Endothelial cell of umbilical vein (primary cell): ENCODE measurements around the gene CSF3. TPM values are rescaled to one million over a fixed set of nuclear protein-coding genes. Genes with fewer than 3 reads are reported as not detected.

Source experiments
- BruUV-seq: library from RNA; stranded (reverse); fragments of 400-500 nt; replicated peaks from 2 replicates; lab custom pipeline; 2021; lab: Mats Ljungman, UMichigan
- CTCF ChIA-PET: fragments of 300-600, 350-600 bp; sonication (Branson Sonifier 250); formaldehyde crosslinking; loops from one replicate; lab custom pipeline; 2021; ENCODE audit warnings: antibody characterized with exemption, inconsistent platforms; lab: Charles Lee
- POLR2A ChIA-PET: fragments of 300-600, 350-600 bp; sonication (Branson Sonifier 250); formaldehyde crosslinking; loops from one replicate; lab custom pipeline; 2021; ENCODE audit warnings: antibody characterized with exemption, inconsistent platforms; lab: Charles Lee
- DNase-seq: peaks from one replicate; pipeline ENCODE4 v3.0.0-alpha.2; 2011; ENCODE audit warnings: low read depth, low spot score
- FAIRE-seq: peaks from 2 replicates; lab custom pipeline; 2011; peaks lifted over from hg19 to GRCh38; lab: Jason Lieb, UNC
- H2AFZ ChIP-seq: 2 replicates; pipeline ENCODE4 v1.6.0; 2012; ENCODE audit warnings: low read depth, low read length, control low read depth, inconsistent platforms
- H3K27ac ChIP-seq: 2 replicates; pipeline ENCODE4 v1.5.1; 2011; ENCODE audit warnings: low read depth, mild to moderate bottlenecking, control low read depth, low read length, moderate library complexity; ENCODE audit not compliant: insufficient read depth
- H3K27me3 ChIP-seq, 2 experiments: 2 replicates each; pipeline versions ENCODE4 v1.6.0 to v1.6.1; 2011; ENCODE audit warnings: low read length in 2 of 2, mixed read lengths in 1 of 2; ENCODE audit not compliant: control insufficient read depth in 2 of 2, insufficient read depth in 2 of 2
- H3K36me3 ChIP-seq, 2 experiments: 2 replicates in 1 of 2; 3 replicates in 1 of 2; pipeline ENCODE4 v1.5.1; 2011; ENCODE audit warnings: low read length in 2 of 2, mild to moderate bottlenecking in 1 of 2, moderate library complexity in 1 of 2; ENCODE audit not compliant: control insufficient read depth in 2 of 2, insufficient read depth in 2 of 2; ENCODE audit errors: extremely low read depth in 1 of 2
- H3K4me1 ChIP-seq: 3 replicates; pipeline ENCODE4 v1.5.1; 2011; ENCODE audit warnings: mild to moderate bottlenecking, low read length; ENCODE audit not compliant: control insufficient read depth, insufficient read depth; ENCODE audit errors: extremely low read depth
- H3K4me2 ChIP-seq: 2 replicates; pipeline ENCODE4 v1.6.1; 2011; ENCODE audit warnings: low read length, control low read depth, mixed read lengths; ENCODE audit not compliant: insufficient read depth
- H3K4me3 ChIP-seq, 3 experiments: fragments of 200-600 bp in 1 of 3; sonication (generic), shearing (Covaris generic) in 1 of 3; replicated peaks in 1 of 3; 2 replicates each; pipeline ENCODE4 v1.5.1; 2011 to 2016; ENCODE audit warnings: control low read depth in 3 of 3, low read length in 3 of 3, mild to moderate bottlenecking in 2 of 3, inconsistent platforms in 1 of 3, low read depth in 1 of 3, moderate library complexity in 1 of 3; ENCODE audit not compliant: insufficient read depth in 1 of 3
- H3K79me2 ChIP-seq: 2 replicates; pipeline ENCODE4 v1.6.0; 2012; ENCODE audit warnings: low read length, inconsistent platforms; ENCODE audit not compliant: control insufficient read depth, insufficient read depth
- H3K9ac ChIP-seq: replicated peaks from 2 replicates; pipeline ENCODE3; 2011; ENCODE audit warnings: low read length, control low read depth; ENCODE audit not compliant: insufficient read depth; ENCODE audit errors: extremely low read depth
- H3K9me1 ChIP-seq: replicated peaks from 3 replicates; pipeline ENCODE4 v1.6.0; 2011; ENCODE audit warnings: mild to moderate bottlenecking, low read length; ENCODE audit not compliant: control insufficient read depth, insufficient read depth; ENCODE audit errors: extremely low read depth
- H3K9me3 ChIP-seq: replicated peaks from 2 replicates; pipeline ENCODE4 v1.5.1; 2012; ENCODE audit warnings: low read length, inconsistent platforms; ENCODE audit not compliant: control insufficient read depth, insufficient read depth
- H4K20me1 ChIP-seq: replicated peaks from 2 replicates; pipeline ENCODE3; 2011; ENCODE audit warnings: mild to moderate bottlenecking, low read length; ENCODE audit not compliant: control insufficient read depth, insufficient read depth; ENCODE audit errors: extremely low read depth
- EZH2 ChIP-seq: IDR thresholded peaks from 2 replicates; pipeline ENCODE4 v1.6.1; 2012; ENCODE audit warnings: borderline replicate concordance, low read depth, mild to moderate bottlenecking, moderate library complexity, low read length, inconsistent platforms; ENCODE audit not compliant: severe bottlenecking
- FOS ChIP-seq: IDR thresholded peaks from 2 replicates; pipeline ENCODE4 v1.6.1; 2011; ENCODE audit warnings: mild to moderate bottlenecking, low read length, moderate library complexity, borderline replicate concordance; ENCODE audit not compliant: insufficient read depth
- GATA2 ChIP-seq: IDR thresholded peaks from 2 replicates; pipeline ENCODE4 v1.7.0; 2011; ENCODE audit warnings: low read depth, mild to moderate bottlenecking, moderate library complexity, mixed read lengths, low read length; ENCODE audit not compliant: insufficient read length, insufficient read depth
- JUN ChIP-seq: IDR thresholded peaks from 2 replicates; pipeline ENCODE4 v1.6.1; 2011; ENCODE audit warnings: borderline replicate concordance, low read depth; ENCODE audit not compliant: insufficient read length, insufficient read depth
- MYC ChIP-seq: IDR thresholded peaks from one replicate; pipeline ENCODE4 v1.6.1; 2011; ENCODE audit warnings: mild to moderate bottlenecking, low read depth, low read length
- POLR2A ChIP-seq: IDR thresholded peaks from 2 replicates; pipeline ENCODE4 v1.6.1; 2012; ENCODE audit warnings: low read depth, mild to moderate bottlenecking, control low read depth, low read length
- POLR2AphosphoS5 ChIP-seq: IDR thresholded peaks from 2 replicates; pipeline ENCODE4 v1.6.1; 2012; ENCODE audit warnings: low read depth, mild to moderate bottlenecking, control low read depth, low read length, moderate library complexity; ENCODE audit not compliant: insufficient read depth
- dilution Hi-C: fragments of 300-500 bp; cut with MboI; formaldehyde crosslinking; loops from one replicate; pipeline ENCODE4 v1.15.0; 2019; ENCODE audit warnings: low sequenced_read_pairs; ENCODE audit not compliant: extremely low pct_ligation_motif_present
- intact Hi-C: fragments of 100-400 bp; cut with micrococcal nuclease; formaldehyde crosslinking; loops from one replicate; pipeline ENCODE4 v1.10.0; 2022
- polyA plus RNA-seq, 4 experiments: library from polyadenylated mRNA; depleted of rRNA in 3 of 4; stranded (reverse) in 3 of 4; unstranded in 1 of 4; fragments of >200 nt; gene quantifications; 2 replicates each; pipeline versions ENCODE4 v1.2.1 to v1.2.3, GENCODE V29; 2011 to 2012; ENCODE audit warnings: missing spikeins in 1 of 4
- total RNA-seq: library from RNA; stranded (reverse); gene quantifications from 2 replicates; pipeline ENCODE4 v1.2.3, GENCODE V29; 2021
- TF ChIP-seq, protein P1 (sequence below): IDR thresholded peaks from 2 replicates; pipeline ENCODE4 v1.6.1; 2011; ENCODE audit not compliant: insufficient read depth, insufficient read length
- TF ChIP-seq, protein P2 (sequence below), 2 donors: IDR thresholded peaks; 1 replicate in 1 of 2; 2 replicates in 1 of 2; pipeline ENCODE4 v1.5.1; 2011; ENCODE audit warnings: low read length in 2 of 2, mild to moderate bottlenecking in 2 of 2, moderate library complexity in 2 of 2, control low read depth in 1 of 2, inconsistent platforms in 1 of 2, low read depth in 1 of 2; ENCODE audit not compliant: insufficient read depth in 1 of 2; ENCODE audit errors: extremely low read depth in 1 of 2

Gene CSF3
- total and polyA plus RNA-seq, 2 donors (not counting 3 experiments of a cell fraction or from before 2014, with no cell fraction given) = 1.0 to 2.9 TPM

DNA sequence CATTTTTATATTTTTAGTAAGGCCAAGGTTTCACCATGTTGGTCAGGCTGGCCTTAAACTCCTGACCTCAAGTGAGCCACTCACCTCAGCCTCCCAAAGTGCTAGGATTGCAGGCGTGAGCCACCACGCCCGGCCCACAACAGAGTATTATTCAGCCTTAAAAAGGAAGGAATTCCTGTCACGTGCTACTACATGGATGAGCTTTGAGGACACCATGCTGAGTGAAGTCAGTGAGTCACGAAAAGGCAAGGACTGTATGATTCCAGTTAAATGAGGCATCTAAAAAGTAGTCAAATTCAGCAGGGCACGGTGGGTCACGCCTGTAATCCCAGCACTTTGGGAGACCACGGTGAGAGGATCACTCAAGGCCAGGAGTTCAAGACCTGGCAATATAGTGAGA lies 9.7 kb downstream of the CSF3 start:
- Histone ChIP-seq H3K9me3 (no peaks in the 10 kb centered on the region), H3K36me3 (peaks cover 3 to 31% of the 10 kb centered on the region in 2 experiments), H3K27ac (peak overlapping the region; percentile 99), H3K4me2 (no peak overlapping the region), H4K20me1 (no peaks in the 10 kb centered on the region), H2AFZ (no peak overlapping the region), H3K4me3 (no peak overlapping the region), H3K9me1 (no peaks in the 10 kb centered on the region), H3K9ac (no peak overlapping the region), H3K79me2 (peaks cover 3% of the 10 kb centered on the region), H3K27me3 (no peaks in the 10 kb centered on the region), H3K4me1 (peaks cover 68% of the 10 kb centered on the region)
- FAIRE-seq (no peak), DNase-seq (no peak)
- dilution Hi-C loops (no loop called here), intact Hi-C loops (no loop called here)
- BruUV-seq = no TSS peak
- ChIA-PET POLR2A (no interaction called here), CTCF (interaction anchor here (0.9 to 5.5 kb wide), 2 partner anchors 11 to 143 kb away, joined by 3 to 246 read pairs; partner anchors contain the start of gene CSF3)
- TF ChIP-seq GATA2 = no peak
- TF ChIP-seq FOS = no peak
- no peak for TF ChIP-seq POLR2A
- no peak for TF ChIP-seq EZH2
- TF ChIP-seq JUN = no peak
- no peak for TF ChIP-seq POLR2AphosphoS5
- TF ChIP-seq MYC = no peak

DNA sequence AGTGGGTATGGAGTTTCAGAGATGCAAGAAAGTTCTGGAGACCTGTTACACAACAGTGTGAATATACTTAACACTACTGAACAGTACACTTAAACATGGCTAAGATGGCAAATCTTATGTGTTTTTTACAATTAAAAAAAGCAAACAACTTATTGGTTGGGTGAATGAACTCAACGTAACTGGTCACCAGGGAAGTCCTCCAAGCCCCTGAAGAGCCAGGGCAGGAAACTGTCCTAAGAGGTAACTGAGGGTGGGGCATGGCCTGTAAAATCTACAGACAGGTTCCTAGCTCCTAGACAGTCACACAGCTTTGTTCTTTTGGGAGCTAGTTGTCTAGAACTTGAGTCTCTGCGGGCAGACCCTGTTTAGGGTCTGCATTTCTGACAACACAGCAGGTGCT lies 10.3 kb downstream of the CSF3 start:
- no peaks in the 10 kb centered on the region for H3K9me1 ChIP-seq
- H2AFZ ChIP-seq = no peak overlapping the region
- no TSS peak for BruUV-seq
- no peak overlapping the region for H3K4me3 ChIP-seq
- TF ChIP-seq POLR2AphosphoS5 (no peak), FOS (no peak), JUN (no peak), POLR2A (no peak), GATA2 (no peak), EZH2 (no peak), MYC (no peak)
- TF ChIP-seq, protein P1, sequence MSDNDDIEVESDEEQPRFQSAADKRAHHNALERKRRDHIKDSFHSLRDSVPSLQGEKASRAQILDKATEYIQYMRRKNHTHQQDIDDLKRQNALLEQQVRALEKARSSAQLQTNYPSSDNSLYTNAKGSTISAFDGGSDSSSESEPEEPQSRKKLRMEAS = no peak
- TF ChIP-seq, protein P2, sequence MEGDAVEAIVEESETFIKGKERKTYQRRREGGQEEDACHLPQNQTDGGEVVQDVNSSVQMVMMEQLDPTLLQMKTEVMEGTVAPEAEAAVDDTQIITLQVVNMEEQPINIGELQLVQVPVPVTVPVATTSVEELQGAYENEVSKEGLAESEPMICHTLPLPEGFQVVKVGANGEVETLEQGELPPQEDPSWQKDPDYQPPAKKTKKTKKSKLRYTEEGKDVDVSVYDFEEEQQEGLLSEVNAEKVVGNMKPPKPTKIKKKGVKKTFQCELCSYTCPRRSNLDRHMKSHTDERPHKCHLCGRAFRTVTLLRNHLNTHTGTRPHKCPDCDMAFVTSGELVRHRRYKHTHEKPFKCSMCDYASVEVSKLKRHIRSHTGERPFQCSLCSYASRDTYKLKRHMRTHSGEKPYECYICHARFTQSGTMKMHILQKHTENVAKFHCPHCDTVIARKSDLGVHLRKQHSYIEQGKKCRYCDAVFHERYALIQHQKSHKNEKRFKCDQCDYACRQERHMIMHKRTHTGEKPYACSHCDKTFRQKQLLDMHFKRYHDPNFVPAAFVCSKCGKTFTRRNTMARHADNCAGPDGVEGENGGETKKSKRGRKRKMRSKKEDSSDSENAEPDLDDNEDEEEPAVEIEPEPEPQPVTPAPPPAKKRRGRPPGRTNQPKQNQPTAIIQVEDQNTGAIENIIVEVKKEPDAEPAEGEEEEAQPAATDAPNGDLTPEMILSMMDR (IDR thresholded peaks at IDR 0.05; ENCODE audit: extremely low read depth in 1 of 2, insufficient read depth in 1 of 2, low read depth in 1 of 2, low read length in 2 of 2) = no peak
- H3K4me1 ChIP-seq = peaks cover 61% of the 10 kb centered on the region
- H3K4me2 ChIP-seq = no peak overlapping the region
- intact Hi-C loops = no loop called here
- DNase-seq = no peak
- H3K27ac ChIP-seq = peak overlapping the region; percentile 99
- POLR2A ChIA-PET = interaction anchor here (1.5 kb wide), 1 partner anchor 10 kb away, joined by 5 read pairs; the partner anchor contains the start of gene CSF3
- CTCF ChIA-PET = interaction anchor here (0.8 to 5.5 kb wide), 10 partner anchors 10 to 143 kb away, joined by 3 to 246 read pairs (median 5); partner anchors contain the start of gene CSF3
- H3K79me2 ChIP-seq = no peaks in the 10 kb centered on the region
- FAIRE-seq = no peak
- dilution Hi-C loops = no loop called here
- H3K9me3 ChIP-seq = no peaks in the 10 kb centered on the region
- H3K36me3 ChIP-seq = peaks cover 3 to 28% of the 10 kb centered on the region in 2 experiments
- no peaks in the 10 kb centered on the region for H4K20me1 ChIP-seq
- peak overlapping the region; percentile 10 for H3K9ac ChIP-seq
- H3K27me3 ChIP-seq = no peaks in the 10 kb centered on the region
